ENCODE data around the gene HERC2. TPM values are rescaled to one million over a fixed set of nuclear protein-coding genes. Genes with fewer than 3 reads are reported as not detected.

The HERC2 gene
- total and polyA plus RNA-seq, 4 experiments from 2014 or later: 3.4 to 55.1 (median 28.9) TPM

- peaks cover 46 to 63% of the 10 kb centered on the region in 2 donors for H3K36me3 Mint-ChIP-seq
- no peak overlapping the region for H3K4me3 Mint-ChIP-seq
- Histone ChIP-seq H3K27me3 (ENCODE audit: insufficient read depth, low read length) (no peaks in the 10 kb centered on the region), H3K27ac (ENCODE audit: low read depth, low read length) (no peak overlapping the region), H3K36me3 (ENCODE audit: insufficient read depth, low read length) (peaks cover 25% of the 10 kb centered on the region), H3K9me3 (ENCODE audit: control insufficient read depth in 1 of 2, low read length in 2 of 2) (no peaks in the 10 kb centered on the region), H3K4me3 (ENCODE audit: low read length in 2 of 2) (no peak overlapping the region), H3K4me1 (ENCODE audit: insufficient read depth, low read length) (no peaks in the 10 kb centered on the region)
- ChIA-PET CTCF (ENCODE audit: partially characterized antibody) (no interaction called here), POLR2A (ENCODE audit: partially characterized antibody) (interaction anchor here (1.0 kb wide), 1 partner anchor 11 kb away, joined by 6 read pairs; no protein-coding TSS in a partner anchor)
- H3K27ac Mint-ChIP-seq: no peak overlapping the region
- H3K9me3 Mint-ChIP-seq: peaks cover 0 to 2% (median 0%) of the 10 kb centered on the region in 8 donors
- intact Hi-C loops (cut with micrococcal nuclease): no loop called here
- peak in 1 of 5 donors; percentile 25 for DNase-seq
- peaks cover 0 to 9% (median 1%) of the 10 kb centered on the region in 4 donors for H3K4me1 Mint-ChIP-seq
- no peaks in the 10 kb centered on the region for H3K27me3 Mint-ChIP-seq
These were observed 203.4 kb downstream of the HERC2 start for GRCh38 chr15:28118531-28118930.

DNA sequence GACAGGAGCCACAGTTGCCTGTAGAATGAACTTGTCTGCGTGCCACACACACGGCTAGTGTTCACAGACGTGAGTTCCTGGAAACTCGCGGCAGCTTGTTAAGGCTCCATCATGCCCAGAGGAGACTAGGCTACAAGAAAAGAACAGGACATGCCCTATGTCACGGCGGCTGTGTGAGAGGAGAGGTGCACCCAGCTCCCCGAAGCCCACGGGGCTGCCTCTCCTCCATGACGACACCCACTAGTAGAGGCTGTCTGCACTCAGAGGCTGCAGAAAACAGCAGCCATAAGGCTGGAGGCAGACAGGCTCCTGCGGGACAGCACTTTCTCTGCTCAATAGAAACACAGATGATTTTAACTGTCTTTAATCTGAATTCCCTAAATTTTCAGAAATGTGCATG lies 203.9 kb downstream of the HERC2 start:
- Mint-ChIP-seq H3K4me1 (peaks cover 0 to 9% (median 0%) of the 10 kb centered on the region in 4 donors), H3K27me3 (no peaks in the 10 kb centered on the region), H3K9me3 (peaks cover 0 to 2% (median 0%) of the 10 kb centered on the region in 8 donors), H3K4me3 (no peak overlapping the region), H3K27ac (no peak overlapping the region), H3K36me3 (peaks cover 44 to 60% of the 10 kb centered on the region in 2 donors)
- H3K9me3 ChIP-seq (ENCODE audit: control insufficient read depth in 1 of 2, low read length in 2 of 2): no peaks in the 10 kb centered on the region
- H3K4me1 ChIP-seq (ENCODE audit: insufficient read depth, low read length): no peaks in the 10 kb centered on the region
- DNase-seq: peak in 1 of 5 donors; percentile 20
- H3K36me3 ChIP-seq (ENCODE audit: insufficient read depth, low read length): peaks cover 30% of the 10 kb centered on the region
- intact Hi-C loops (cut with micrococcal nuclease): no loop called here
- CTCF ChIA-PET (ENCODE audit: partially characterized antibody): interaction anchor here (1.2 to 2.1 kb wide), 2 partner anchors 11 to 21 kb away, joined by 7 read pairs; no protein-coding TSS in a partner anchor
- no peak overlapping the region for H3K4me3 ChIP-seq (ENCODE audit: low read length in 2 of 2)
- no peaks in the 10 kb centered on the region for H3K27me3 ChIP-seq (ENCODE audit: insufficient read depth, low read length)
- H3K27ac ChIP-seq (ENCODE audit: low read depth, low read length): no peak overlapping the region
- POLR2A ChIA-PET (ENCODE audit: partially characterized antibody): interaction anchor here (1.0 kb wide), 1 partner anchor 10 kb away, joined by 6 read pairs; no protein-coding TSS in a partner anchor

DNA sequence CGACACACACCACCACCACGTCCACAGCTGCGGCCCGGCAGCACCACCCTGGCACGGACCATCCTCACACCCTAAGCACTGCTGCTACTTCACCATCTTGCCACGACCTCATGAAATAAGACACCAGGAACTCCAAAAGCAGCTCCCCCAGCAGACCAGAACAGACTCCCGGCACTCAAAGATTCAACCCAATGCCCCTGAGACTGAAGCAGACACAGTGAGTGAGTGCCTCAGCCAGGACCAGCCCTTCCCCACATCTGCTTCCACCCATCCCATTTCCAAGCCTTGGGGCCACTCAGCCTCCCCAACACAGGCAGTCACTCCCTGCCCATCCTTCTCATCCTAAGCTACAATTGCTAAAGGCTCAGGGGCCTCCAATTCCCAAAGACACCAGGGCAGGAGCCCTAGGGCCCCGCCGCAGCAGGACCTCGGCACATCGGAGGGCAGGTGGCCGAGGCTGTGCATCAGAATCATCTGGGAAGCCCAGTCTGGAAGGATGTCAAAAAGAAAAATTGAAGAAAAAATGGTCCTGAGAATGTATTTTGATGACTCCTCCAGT lies 204.5 kb downstream of the HERC2 start:
- Mint-ChIP-seq H3K36me3 (peaks cover 39 to 58% of the 10 kb centered on the region in 2 donors), H3K4me1 (peaks cover 0 to 9% (median 0%) of the 10 kb centered on the region in 4 donors), H3K27ac (peak overlapping the region in 2 of 7 donors; percentile 25 to 68), H3K9me3 (peaks cover 0 to 2% (median 0%) of the 10 kb centered on the region in 8 donors), H3K4me3 (no peak overlapping the region), H3K27me3 (no peaks in the 10 kb centered on the region)
- ChIA-PET CTCF (ENCODE audit: partially characterized antibody) (interaction anchor here (1.2 to 2.1 kb wide), 3 partner anchors 9 to 20 kb away, joined by 6 to 7 read pairs (median 7); no protein-coding TSS in a partner anchor), POLR2A (ENCODE audit: partially characterized antibody) (interaction anchor here (0.6 to 1.0 kb wide), 3 partner anchors 10 to 17 kb away, joined by 3 to 6 read pairs (median 3); no protein-coding TSS in a partner anchor)
- Histone ChIP-seq H3K9me3 (ENCODE audit: control insufficient read depth in 1 of 2, low read length in 2 of 2) (no peaks in the 10 kb centered on the region), H3K27ac (ENCODE audit: low read depth, low read length) (no peak overlapping the region), H3K4me1 (ENCODE audit: insufficient read depth, low read length) (no peaks in the 10 kb centered on the region), H3K27me3 (ENCODE audit: insufficient read depth, low read length) (no peaks in the 10 kb centered on the region), H3K4me3 (ENCODE audit: low read length in 2 of 2) (no peak overlapping the region), H3K36me3 (ENCODE audit: insufficient read depth, low read length) (peaks cover 33% of the 10 kb centered on the region)
- intact Hi-C loops (cut with micrococcal nuclease): no loop called here
- DNase-seq: peak in 1 of 5 donors; percentile 34

GRCh38 chr15:28116521-28117431 lies 205.2 kb downstream of the HERC2 start:
- no peak overlapping the region for H3K27ac Mint-ChIP-seq
- peaks cover 0 to 2% (median 0%) of the 10 kb centered on the region in 8 donors for H3K9me3 Mint-ChIP-seq

GRCh38 chr15:28115871-28116270 lies 206.1 kb downstream of the HERC2 start:
- Mint-ChIP-seq H3K27me3 (no peaks in the 10 kb centered on the region), H3K4me3 (no peak overlapping the region), H3K9me3 (peaks cover 0 to 2% (median 0%) of the 10 kb centered on the region in 8 donors), H3K36me3 (peaks cover 46 to 65% of the 10 kb centered on the region in 2 donors), H3K27ac (peak overlapping the region in 1 of 7 donors; percentile 55), H3K4me1 (peaks cover 0 to 3% (median 0%) of the 10 kb centered on the region in 4 donors)
- DNase-seq: no peak
- Histone ChIP-seq H3K36me3 (ENCODE audit: insufficient read depth, low read length) (peaks cover 33% of the 10 kb centered on the region), H3K4me3 (ENCODE audit: low read length in 2 of 2) (no peak overlapping the region), H3K4me1 (ENCODE audit: insufficient read depth, low read length) (no peaks in the 10 kb centered on the region), H3K27me3 (ENCODE audit: insufficient read depth, low read length) (no peaks in the 10 kb centered on the region), H3K27ac (ENCODE audit: low read depth, low read length) (no peak overlapping the region), H3K9me3 (ENCODE audit: control insufficient read depth in 1 of 2, low read length in 2 of 2) (no peaks in the 10 kb centered on the region)
- CTCF ChIA-PET (ENCODE audit: partially characterized antibody): interaction anchor here (0.9 to 1.9 kb wide), 3 partner anchors 9 to 13 kb away, joined by 3 to 6 read pairs (median 3); no protein-coding TSS in a partner anchor
- intact Hi-C loops (cut with micrococcal nuclease): no loop called here
- POLR2A ChIA-PET (ENCODE audit: partially characterized antibody): interaction anchor here (0.8 to 1.2 kb wide), 3 partner anchors 9 to 30 kb away, joined by 3 read pairs; no protein-coding TSS in a partner anchor

More at GRCh38 chr15:28116521-28117431, 205.2 kb downstream of the HERC2 start:
- Histone ChIP-seq H3K27me3 (ENCODE audit: insufficient read depth, low read length) (no peaks in the 10 kb centered on the region), H3K27ac (ENCODE audit: low read depth, low read length) (no peak overlapping the region), H3K9me3 (ENCODE audit: control insufficient read depth in 1 of 2, low read length in 2 of 2) (no peaks in the 10 kb centered on the region), H3K4me1 (ENCODE audit: insufficient read depth, low read length) (no peaks in the 10 kb centered on the region), H3K4me3 (ENCODE audit: low read length in 2 of 2) (no peak overlapping the region), H3K36me3 (ENCODE audit: insufficient read depth, low read length) (peaks cover 39% of the 10 kb centered on the region)
- intact Hi-C loops (cut with micrococcal nuclease): no loop called here
- DNase-seq: peak in 1 of 5 donors; percentile 16
- CTCF ChIA-PET (ENCODE audit: partially characterized antibody): interaction anchor here (1.1 to 2.1 kb wide), 4 partner anchors 9 to 19 kb away, joined by 3 to 7 read pairs (median 6); no protein-coding TSS in a partner anchor
- H3K27me3 Mint-ChIP-seq: no peaks in the 10 kb centered on the region
- POLR2A ChIA-PET (ENCODE audit: partially characterized antibody): interaction anchor here (0.6 to 1.1 kb wide), 3 partner anchors 9 to 29 kb away, joined by 3 read pairs; no protein-coding TSS in a partner anchor
- H3K4me3 Mint-ChIP-seq: no peak overlapping the region
- H3K36me3 Mint-ChIP-seq: peaks cover 45 to 65% of the 10 kb centered on the region in 2 donors
- H3K4me1 Mint-ChIP-seq: peaks cover 0 to 9% (median 0%) of the 10 kb centered on the region in 4 donors

GRCh38 chr15:28114721-28115622 lies 207.0 kb downstream of the HERC2 start:
- Histone ChIP-seq H3K4me3 (ENCODE audit: low read length in 2 of 2) (no peak overlapping the region), H3K27ac (ENCODE audit: low read depth, low read length) (no peak overlapping the region), H3K4me1 (ENCODE audit: insufficient read depth, low read length) (no peaks in the 10 kb centered on the region), H3K9me3 (ENCODE audit: control insufficient read depth in 1 of 2, low read length in 2 of 2) (no peaks in the 10 kb centered on the region), H3K27me3 (ENCODE audit: insufficient read depth, low read length) (no peaks in the 10 kb centered on the region), H3K36me3 (ENCODE audit: insufficient read depth, low read length) (peaks cover 30% of the 10 kb centered on the region)
- DNase-seq: peak in 1 of 5 donors; percentile 24
- H3K4me3 Mint-ChIP-seq: no peak overlapping the region
- intact Hi-C loops (cut with micrococcal nuclease): no loop called here
- peaks cover 0 to 2% (median 0%) of the 10 kb centered on the region in 8 donors for H3K9me3 Mint-ChIP-seq
- peak overlapping the region in 1 of 7 donors; percentile 55 for H3K27ac Mint-ChIP-seq
- POLR2A ChIA-PET (ENCODE audit: partially characterized antibody): interaction anchor here (0.8 to 1.2 kb wide), 2 partner anchors 8 to 18 kb away, joined by 3 read pairs; no protein-coding TSS in a partner anchor
- H3K4me1 Mint-ChIP-seq: no peaks in the 10 kb centered on the region
- peaks cover 37 to 56% of the 10 kb centered on the region in 2 donors for H3K36me3 Mint-ChIP-seq
- CTCF ChIA-PET (ENCODE audit: partially characterized antibody): interaction anchor here (0.9 to 1.1 kb wide), 4 partner anchors 8 to 12 kb away, joined by 3 to 5 read pairs (median 4); no protein-coding TSS in a partner anchor
- H3K27me3 Mint-ChIP-seq: no peaks in the 10 kb centered on the region
